HCT116 (cell line): ENCODE measurements around the gene DPRX. TPM values are rescaled to one million over a fixed set of nuclear protein-coding genes. Genes with fewer than 3 reads are reported as not detected.
"Not testable (repeated sequence)": the region's sequence is repeated elsewhere in the genome, so short reads cannot be mapped to it uniquely, and the experiment has no call there.

Experiments
- ATAC-seq: fragments of 200-7000 bp; cut with Tn5 transposase; 2 replicates; pipeline ENCODE4 v1.9.1; 2020; ENCODE audit warnings: mild to moderate bottlenecking, moderate library complexity
- BruUV-seq: library from RNA; stranded (reverse); fragments of 400-500 nt; replicated peaks from 2 replicates; lab custom pipeline; 2021; lab: Mats Ljungman, UMichigan
- CTCF ChIA-PET: fragments of 300-600 bp; sonication (Branson Sonifier 250); formaldehyde crosslinking; loops from one replicate; lab custom pipeline; 2021; ENCODE audit warnings: antibody characterized with exemption; lab: Charles Lee
- POLR2A ChIA-PET: fragments of 300-600, 350-600 bp; sonication (Branson Sonifier 250); formaldehyde crosslinking; loops from one replicate; lab custom pipeline; 2021; ENCODE audit warnings: antibody characterized with exemption; lab: Charles Lee
- RAD21 ChIA-PET, 2 experiments: fragments of 300-600 bp; sonication (Branson Sonifier 250); formaldehyde crosslinking; loops; one replicate each; lab custom pipeline; 2023; ENCODE audit warnings: low total read pairs in 2 of 2; ENCODE audit not compliant: uncharacterized antibody in 2 of 2, unreplicated experiment in 2 of 2, low non-redundant PET in 1 of 2; lab: Charles Lee
- DNase-seq: peaks from one replicate; pipeline ENCODE4 v3.0.0-alpha.2; 2010; ENCODE audit warnings: low read depth, low spot score
- H2AFZ ChIP-seq: fragments of 200-600 bp; shearing (Covaris generic), sonication (generic); 2 replicates; pipeline ENCODE4 v1.6.1; 2017; ENCODE audit warnings: low read depth, mixed run types, mixed read lengths, antibody characterized with exemption, low read length; ENCODE audit not compliant: poor library complexity, severe bottlenecking
- H3K27ac ChIP-seq: 2 replicates; pipeline ENCODE4 v1.5.1; 2012; ENCODE audit warnings: low read depth, low read length
- H3K27me3 ChIP-seq: fragments of 200-600 bp; sonication (generic); 2 replicates; pipeline ENCODE4 v1.6.1; 2016; ENCODE audit warnings: mixed run types, low read length, mixed read lengths; ENCODE audit not compliant: insufficient read depth
- H3K36me3 ChIP-seq, 2 experiments: fragments of 200-500 bp in 1 of 2; fragments of 200-600 bp in 1 of 2; sonication (Bioruptor generic) in 1 of 2; sonication (generic) in 1 of 2; 2 replicates each; pipeline versions ENCODE4 v1.5.1 to v1.6.1; 2014 to 2016; ENCODE audit warnings: low read length in 2 of 2, inconsistent platforms in 1 of 2, mixed read lengths in 1 of 2, mixed run types in 1 of 2; ENCODE audit not compliant: insufficient read depth in 2 of 2, control insufficient read depth in 1 of 2
- H3K4me1 ChIP-seq, 2 experiments: fragments of 200-600 bp in 1 of 2; sonication (generic) in 1 of 2; 2 replicates each; pipeline versions ENCODE4 v1.5.1 to v1.6.1; 2012 to 2017; ENCODE audit warnings: low read length in 2 of 2, inconsistent platforms in 1 of 2, mild to moderate bottlenecking in 1 of 2, mixed read lengths in 1 of 2, mixed run types in 1 of 2, moderate library complexity in 1 of 2; ENCODE audit not compliant: insufficient read depth in 2 of 2, control insufficient read depth in 1 of 2
- H3K4me2 ChIP-seq: fragments of 200-600 bp; sonication (generic); 2 replicates; pipeline ENCODE4 v1.6.1; 2017; ENCODE audit warnings: mixed run types, low read length, mixed read lengths
- H3K4me3 ChIP-seq, 2 experiments: fragments of 200-600 bp in 1 of 2; sonication (generic) in 1 of 2; replicated peaks in 1 of 2; 2 replicates each; pipeline ENCODE4 v1.5.1; 2011 to 2016; ENCODE audit warnings: low read length in 2 of 2, control low read depth in 1 of 2, low read depth in 1 of 2, mild to moderate bottlenecking in 1 of 2, mixed read lengths in 1 of 2, mixed run types in 1 of 2
- H3K79me2 ChIP-seq: fragments of 200-600 bp; sonication (generic); 2 replicates; pipeline ENCODE4 v1.6.1; 2017; ENCODE audit warnings: mild to moderate bottlenecking, mixed run types, low read length, moderate library complexity, mixed read lengths; ENCODE audit not compliant: insufficient read depth
- H3K9ac ChIP-seq: fragments of 200-600 bp; sonication (generic); 2 replicates; pipeline ENCODE4 v1.6.1; 2016; ENCODE audit warnings: low read length, mixed read lengths
- H3K9me2 ChIP-seq: fragments of 200-600 bp; sonication (generic), shearing (Covaris generic); 2 replicates; pipeline ENCODE4 v1.6.1; 2017; ENCODE audit warnings: mixed run types, mild to moderate bottlenecking, moderate library complexity; ENCODE audit not compliant: insufficient read depth
- H3K9me3 ChIP-seq, 2 experiments: fragments of 200-500 bp in 1 of 2; fragments of 200-600 bp in 1 of 2; sonication (Bioruptor generic) in 1 of 2; sonication (generic) in 1 of 2; 2 replicates each; pipeline ENCODE4 v1.6.1; 2014 to 2017; ENCODE audit warnings: low read length in 2 of 2, mixed read lengths in 2 of 2, inconsistent platforms in 1 of 2, low read depth in 1 of 2, mild to moderate bottlenecking in 1 of 2, mixed run types in 1 of 2, moderate library complexity in 1 of 2; ENCODE audit not compliant: control insufficient read depth in 1 of 2, insufficient read depth in 1 of 2
- H4K20me1 ChIP-seq: fragments of 200-600 bp; sonication (generic), shearing (Covaris generic); 2 replicates; pipeline ENCODE4 v1.6.1; 2017; ENCODE audit warnings: mixed run types, mild to moderate bottlenecking, moderate library complexity; ENCODE audit not compliant: insufficient read depth
- CEBPB ChIP-seq: IDR thresholded peaks from 2 replicates; pipeline ENCODE4 v1.6.1; 2012; ENCODE audit warnings: low read depth
- CTCF ChIP-seq, 3 experiments: fragments of 200-600 bp in 1 of 3; sonication (generic) in 1 of 3; IDR thresholded peaks in 2 of 3; conservative IDR thresholded peaks in 1 of 3; 2 replicates each; pipeline ENCODE4 v1.5.1; 2012 to 2017; ENCODE audit warnings: low read depth in 2 of 3, low read length in 2 of 3, antibody characterized with exemption in 1 of 3, borderline replicate concordance in 1 of 3, control low read depth in 1 of 3, mild to moderate bottlenecking in 1 of 3, mixed read lengths in 1 of 3, mixed run types in 1 of 3, moderate library complexity in 1 of 3; ENCODE audit not compliant: insufficient read depth in 1 of 3
- ELF1 ChIP-seq: IDR thresholded peaks from 2 replicates; pipeline ENCODE4 v1.6.1; 2012; ENCODE audit warnings: low read depth, borderline replicate concordance
- EZH2 ChIP-seq: fragments of 200-600 bp; sonication (generic); IDR thresholded peaks from 2 replicates; pipeline ENCODE4 v1.6.1; 2017; ENCODE audit warnings: antibody characterized with exemption, mixed run types
- EZH2phosphoT487 ChIP-seq: fragments of 200-600 bp; IDR thresholded peaks from 2 replicates; pipeline ENCODE4 v1.6.1; 2018; ENCODE audit warnings: antibody characterized with exemption, borderline replicate concordance
- JUND ChIP-seq: IDR thresholded peaks from 2 replicates; pipeline ENCODE4 v1.6.1; 2012
- MAX ChIP-seq: IDR thresholded peaks from 2 replicates; pipeline ENCODE4 v1.6.1; 2012
- POLR2AphosphoS5 ChIP-seq: IDR thresholded peaks from 2 replicates; pipeline ENCODE4 v1.6.1; 2011; ENCODE audit warnings: mild to moderate bottlenecking, low read depth, low read length, moderate library complexity
- RAD21 ChIP-seq: IDR thresholded peaks from 2 replicates; pipeline ENCODE4 v1.6.1; 2012; ENCODE audit warnings: low read depth, mild to moderate bottlenecking
- REST ChIP-seq: IDR thresholded peaks from 2 replicates; pipeline ENCODE4 v1.6.1; 2012; ENCODE audit warnings: low read depth
- SIN3A ChIP-seq: IDR thresholded peaks from 2 replicates; pipeline ENCODE4 v1.6.1; 2012; ENCODE audit warnings: low read depth
- SP1 ChIP-seq: IDR thresholded peaks from 2 replicates; pipeline ENCODE4 v1.6.1; 2012; ENCODE audit warnings: low read depth
- SRF ChIP-seq: IDR thresholded peaks from 2 replicates; pipeline ENCODE4 v1.6.1; 2012; ENCODE audit warnings: low read depth
- YY1 ChIP-seq: IDR thresholded peaks from 2 replicates; pipeline ENCODE4 v1.6.1; 2011; ENCODE audit warnings: low read length, low read depth, moderate library complexity, mild to moderate bottlenecking; ENCODE audit not compliant: insufficient replicate concordance; ENCODE audit errors: extremely low read depth
- ZNF274 ChIP-seq: fragments of 200-500 bp; sonication (Bioruptor generic); IDR thresholded peaks from 2 replicates; pipeline ENCODE4 v1.6.1; 2014; ENCODE audit warnings: mild to moderate bottlenecking, low read depth, low read length, inconsistent platforms
- intact Hi-C: fragments of 100-400 bp; cut with micrococcal nuclease; formaldehyde crosslinking; loops from 2 replicates; pipeline ENCODE4 v1.10.0; 2022
- total RNA-seq: library from RNA; stranded (reverse); gene quantifications from one replicate; pipeline ENCODE4 v1.2.1, GENCODE V29; 2021; ENCODE audit not compliant: unreplicated experiment

Gene DPRX
- total RNA-seq, 1 experiment from 2014 or later, result not detected

GRCh38 chr19:53664760-53665159 lies 33.0 kb downstream of the DPRX start:
- CTCF ChIA-PET, result no interaction called here
- H3K4me3 ChIP-seq, result no peak overlapping the region
- RAD21 ChIA-PET, result no interaction called here
- no peak overlapping the region for H3K9ac ChIP-seq
- H3K79me2 ChIP-seq, result no peaks in the 10 kb centered on the region
- TF ChIP-seq RAD21 (no peak), EZH2phosphoT487 (no peak), YY1 (no peak), SP1 (no peak), SRF (no peak), POLR2AphosphoS5 (no peak), SIN3A (no peak), REST (no peak), JUND (no peak), CEBPB (no peak), EZH2 (no peak), ZNF274 (no peak), ELF1 (no peak), MAX (no peak), CTCF (IDR thresholded peaks at IDR 0.05 in 2 of 3, conservative IDR thresholded peaks at IDR 0.05 in 1 of 3; ENCODE audit: borderline replicate concordance in 1 of 3, insufficient read depth in 1 of 3, low read depth in 2 of 3, low read length in 2 of 3) (no peak)
- H2AFZ ChIP-seq, result no peak overlapping the region
- intact Hi-C loops, result no loop called here
- no peaks in the 10 kb centered on the region for H3K27me3 ChIP-seq
- peaks cover 0 to 12% of the 10 kb centered on the region in 2 experiments; a peak in 2 of 4 replicates for H3K9me3 ChIP-seq
- DNase-seq (no peak), ATAC-seq (no peak)
- H3K9me2 ChIP-seq, result no peaks in the 10 kb centered on the region
- no TSS peak for BruUV-seq
- H3K4me2 ChIP-seq, result no peak overlapping the region
- no peaks in the 10 kb centered on the region for H3K36me3 ChIP-seq
- H3K27ac ChIP-seq, result no peak overlapping the region
- no peaks in the 10 kb centered on the region for H4K20me1 ChIP-seq
- POLR2A ChIA-PET, result no interaction called here
- H3K4me1 ChIP-seq, result no peaks in the 10 kb centered on the region

GRCh38 chr19:53666331-53666730 lies 34.5 kb downstream of the DPRX start:
- H4K20me1 ChIP-seq, DNase-seq, CTCF ChIA-PET, ATAC-seq, H3K4me1 ChIP-seq, BruUV-seq, RAD21 ChIA-PET, intact Hi-C loops, H2AFZ ChIP-seq, POLR2A ChIA-PET, H3K36me3 ChIP-seq, H3K9ac ChIP-seq, H3K4me2 ChIP-seq, H3K4me3 ChIP-seq, H3K27me3 ChIP-seq, H3K27ac ChIP-seq, H3K9me2 ChIP-seq, H3K79me2 ChIP-seq: not testable (repeated sequence)
- H3K9me3 ChIP-seq, result peaks cover 0 to 12% of the 10 kb centered on the region in 2 experiments; a peak in 2 of 4 replicates
